ENCODE measurements around the gene ISYNA1.

DNA sequence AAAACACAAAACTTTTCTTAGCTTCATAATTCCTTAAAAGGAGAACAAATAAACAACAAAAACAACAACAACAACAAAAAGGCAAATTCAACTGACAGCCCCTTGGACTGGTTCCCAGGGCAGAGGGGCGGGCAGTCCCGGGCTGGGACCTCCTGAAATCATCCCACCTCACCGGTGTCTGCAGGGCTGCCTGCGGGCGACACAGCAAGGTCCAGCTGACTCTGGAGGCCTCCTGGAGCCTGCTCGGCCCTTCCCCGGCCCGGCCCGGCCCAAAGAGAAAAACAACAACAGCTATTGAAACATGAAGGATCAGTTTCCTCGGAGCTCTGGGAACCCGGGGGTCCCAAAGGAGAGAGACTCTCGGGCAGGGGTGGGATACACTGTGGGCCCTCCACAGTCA is 5.0 kb upstream of the ISYNA1 start:
- TF ChIP-seq, protein P1, sequence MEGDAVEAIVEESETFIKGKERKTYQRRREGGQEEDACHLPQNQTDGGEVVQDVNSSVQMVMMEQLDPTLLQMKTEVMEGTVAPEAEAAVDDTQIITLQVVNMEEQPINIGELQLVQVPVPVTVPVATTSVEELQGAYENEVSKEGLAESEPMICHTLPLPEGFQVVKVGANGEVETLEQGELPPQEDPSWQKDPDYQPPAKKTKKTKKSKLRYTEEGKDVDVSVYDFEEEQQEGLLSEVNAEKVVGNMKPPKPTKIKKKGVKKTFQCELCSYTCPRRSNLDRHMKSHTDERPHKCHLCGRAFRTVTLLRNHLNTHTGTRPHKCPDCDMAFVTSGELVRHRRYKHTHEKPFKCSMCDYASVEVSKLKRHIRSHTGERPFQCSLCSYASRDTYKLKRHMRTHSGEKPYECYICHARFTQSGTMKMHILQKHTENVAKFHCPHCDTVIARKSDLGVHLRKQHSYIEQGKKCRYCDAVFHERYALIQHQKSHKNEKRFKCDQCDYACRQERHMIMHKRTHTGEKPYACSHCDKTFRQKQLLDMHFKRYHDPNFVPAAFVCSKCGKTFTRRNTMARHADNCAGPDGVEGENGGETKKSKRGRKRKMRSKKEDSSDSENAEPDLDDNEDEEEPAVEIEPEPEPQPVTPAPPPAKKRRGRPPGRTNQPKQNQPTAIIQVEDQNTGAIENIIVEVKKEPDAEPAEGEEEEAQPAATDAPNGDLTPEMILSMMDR (IDR thresholded peaks at IDR 0.05): no peak
- TF ChIP-seq POLR2A (IDR thresholded peaks at IDR 0.05): no peak

All from prostate gland (tissue), 2 donors.